NCI-H460 (cell line): ENCODE data around the gene POU2F3. TPM values are rescaled to one million over a fixed set of nuclear protein-coding genes. Genes with fewer than 3 reads are reported as not detected.

Experiments
- DNase-seq: peaks from one replicate; pipeline ENCODE4 v3.0.0-alpha.2; 2016; ENCODE audit warnings: low read depth; ENCODE audit errors: extremely low read depth
- total RNA-seq: library from RNA; depleted of rRNA; stranded (reverse); fragments of >200 nt; shearing (Covaris generic); gene quantifications from 2 replicates; pipeline ENCODE4 v1.2.3, GENCODE V29; 2014

The POU2F3 gene
- total RNA-seq, 1 experiment from 2014 or later, result not detected

- no peak for DNase-seq
Measured at GRCh38 chr11:120310870-120311269, 70.9 kb downstream of the POU2F3 start.

DNA sequence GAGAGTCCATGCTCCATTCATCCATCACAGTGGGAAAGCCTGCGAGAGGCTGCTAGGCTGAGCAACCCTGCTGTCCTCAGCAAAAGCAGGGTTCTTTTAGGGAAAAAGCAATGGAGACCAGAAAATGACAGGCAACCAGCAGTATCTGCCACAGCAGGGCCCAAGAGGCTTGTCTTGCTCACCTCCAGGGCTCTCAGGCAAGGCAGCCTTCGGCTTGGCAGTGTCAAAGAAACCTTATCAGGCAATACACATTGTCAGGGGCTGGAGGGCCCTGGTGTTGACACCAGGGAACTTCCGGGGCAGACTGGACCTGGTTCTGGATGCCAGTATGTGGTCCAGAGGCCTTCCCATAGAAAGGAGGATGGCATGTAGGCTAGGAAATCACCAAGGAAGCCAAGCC, 74.9 kb downstream of the POU2F3 start:
- no peak for DNase-seq

DNA sequence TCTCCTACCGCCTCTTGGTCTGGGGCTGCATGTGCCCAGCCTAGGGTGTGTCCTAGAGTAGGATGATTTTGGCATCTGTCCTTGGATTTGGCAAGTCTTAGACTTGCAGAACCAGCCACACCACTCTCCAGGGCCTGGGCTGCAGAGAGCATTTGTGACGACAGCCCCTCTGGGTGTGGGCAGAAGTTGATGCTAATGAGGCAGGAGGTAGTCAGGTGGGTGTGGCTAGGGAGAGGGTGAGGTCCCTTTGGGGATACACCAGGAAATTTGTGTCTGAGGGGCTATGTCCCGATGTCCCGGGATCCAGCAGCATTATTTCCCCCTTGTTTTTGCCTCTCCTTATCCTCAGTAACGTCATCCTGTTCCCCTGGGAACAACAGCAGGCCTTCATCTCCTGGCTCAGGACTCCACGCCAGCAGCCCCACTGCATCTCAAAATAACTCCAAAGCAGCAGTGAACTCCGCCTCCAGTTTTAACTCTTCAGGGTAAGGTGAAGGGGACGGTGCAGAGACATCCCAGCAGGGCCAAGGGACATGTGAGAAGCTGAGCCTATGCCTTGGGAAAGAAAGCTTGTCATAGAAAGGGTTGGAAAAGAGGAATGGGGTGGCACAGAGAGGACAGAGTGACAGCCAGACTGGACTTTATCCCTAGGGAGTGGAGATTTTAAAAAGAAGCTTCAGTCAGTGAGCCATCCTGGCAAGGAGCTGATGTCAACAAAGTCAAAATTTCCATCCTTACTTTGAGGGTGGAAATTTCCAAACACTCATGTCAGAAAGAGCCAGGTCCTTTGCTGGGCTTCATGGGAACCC, 77.1 kb downstream of the POU2F3 start:
- DNase-seq, result no peak

DNA sequence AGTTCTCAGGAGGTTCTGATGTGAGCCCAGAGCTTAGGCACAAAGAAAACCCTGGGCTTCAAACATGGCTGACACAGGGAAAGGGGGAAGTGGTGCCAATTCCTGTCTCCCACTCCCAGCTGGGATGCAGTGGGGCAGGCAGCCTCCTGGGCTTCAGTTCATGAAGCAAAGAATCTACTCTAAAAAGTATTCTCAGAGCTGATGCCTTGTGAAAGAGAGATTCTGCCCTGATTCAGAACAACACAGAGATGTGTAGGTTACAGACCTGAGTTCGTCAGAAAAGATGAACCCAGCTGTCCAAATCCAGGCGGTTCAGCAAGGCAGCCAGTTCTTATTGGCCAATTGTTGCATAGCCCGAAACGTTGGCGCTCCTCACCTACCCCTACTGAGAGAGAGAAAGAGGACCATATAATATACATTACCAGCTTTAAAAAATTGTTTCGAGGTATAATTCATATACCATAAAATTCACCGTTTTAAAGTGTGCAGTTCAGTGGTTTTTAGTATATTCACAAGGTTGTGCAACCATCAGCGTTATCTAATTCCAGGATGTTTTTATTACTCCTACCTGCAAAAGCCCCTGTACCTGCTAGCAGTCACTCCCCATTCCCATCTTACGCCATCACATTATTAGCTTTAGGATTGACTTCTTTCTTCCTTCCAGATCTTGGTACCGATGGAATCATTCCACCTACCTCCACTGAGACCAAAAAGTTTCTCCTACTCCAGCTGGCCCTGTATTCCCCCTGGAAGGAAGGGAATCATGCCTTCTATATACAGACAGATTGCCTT, 77.9 kb downstream of the POU2F3 start:
- no peak for DNase-seq

GRCh38 chr11:120318906-120319305, 79.0 kb downstream of the POU2F3 start:
- DNase-seq, result no peak

GRCh38 chr11:120324932-120325810, 85.2 kb downstream of the POU2F3 start, which contains the start of gene TLCD5:
TSS of gene TLCD5 (plus strand) at chr11:120325299. CDS start at chr11:120327442, 2,143 bp downstream.
- DNase-seq, result no peak

GRCh38 chr11:120326228-120326627, 86.3 kb downstream of the POU2F3 start:
- no peak for DNase-seq

DNA sequence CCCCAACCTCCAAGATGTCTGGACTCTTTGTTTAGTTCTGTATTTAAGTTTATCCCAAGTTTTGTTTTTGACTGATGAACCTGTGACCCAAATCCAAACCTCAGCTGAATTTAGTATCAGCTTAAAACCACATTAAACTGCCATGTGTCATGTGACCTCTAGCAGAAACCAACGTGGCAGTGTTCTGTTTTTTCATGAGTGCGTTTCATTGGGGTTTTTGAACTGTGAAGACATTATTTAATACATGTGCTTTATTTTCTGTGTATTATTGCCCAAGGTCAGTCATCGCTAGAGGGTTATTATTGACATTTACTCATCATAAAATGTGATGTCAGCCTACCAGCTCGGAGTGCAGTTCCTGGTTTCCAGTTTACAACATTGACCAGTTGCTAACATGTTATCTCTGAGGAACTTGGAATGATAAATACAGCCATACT, 86.9 kb downstream of the POU2F3 start:
- DNase-seq, result no peak

DNA sequence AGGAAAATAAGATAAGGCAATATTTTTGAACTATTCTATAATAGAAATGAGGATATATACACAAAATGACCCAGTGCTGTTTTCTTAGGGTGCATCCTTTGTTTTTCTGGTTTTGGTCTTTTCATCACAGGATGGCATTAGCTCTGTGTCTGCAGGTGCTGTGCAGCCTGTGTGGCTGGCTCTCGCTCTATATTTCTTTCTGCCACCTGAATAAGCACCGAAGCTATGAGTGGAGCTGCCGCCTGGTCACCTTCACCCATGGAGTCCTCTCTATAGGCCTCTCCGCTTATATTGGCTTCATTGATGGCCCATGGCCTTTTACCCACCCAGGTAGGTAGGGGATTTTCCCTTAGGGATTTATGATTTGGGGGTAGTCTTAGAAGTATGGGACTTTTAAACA, 87.4 kb downstream of the POU2F3 start:
- no peak for DNase-seq

GRCh38 chr11:120329556-120329955, 89.6 kb downstream of the POU2F3 start:
- DNase-seq, result no peak

DNA sequence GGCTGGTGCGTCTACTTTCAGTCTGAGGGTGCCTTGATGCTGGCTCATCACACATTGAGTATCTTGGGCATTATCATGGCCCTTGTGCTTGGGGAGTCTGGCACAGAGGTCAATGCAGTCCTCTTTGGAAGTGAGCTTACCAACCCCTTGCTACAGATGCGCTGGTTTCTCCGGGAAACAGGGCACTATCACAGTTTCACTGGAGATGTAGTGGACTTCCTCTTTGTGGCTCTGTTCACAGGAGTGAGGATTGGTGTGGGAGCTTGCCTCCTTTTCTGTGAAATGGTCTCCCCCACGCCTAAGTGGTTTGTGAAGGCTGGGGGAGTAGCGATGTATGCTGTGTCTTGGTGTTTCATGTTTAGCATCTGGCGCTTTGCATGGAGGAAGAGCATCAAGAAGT, 90.1 kb downstream of the POU2F3 start:
- no peak for DNase-seq

- peak; percentile 64 for DNase-seq
Measured at GRCh38 chr11:120331301-120331996, 91.5 kb downstream of the POU2F3 start.

GRCh38 chr11:120332822-120333716, 93.1 kb downstream of the POU2F3 start:
- DNase-seq, result no peak

DNA sequence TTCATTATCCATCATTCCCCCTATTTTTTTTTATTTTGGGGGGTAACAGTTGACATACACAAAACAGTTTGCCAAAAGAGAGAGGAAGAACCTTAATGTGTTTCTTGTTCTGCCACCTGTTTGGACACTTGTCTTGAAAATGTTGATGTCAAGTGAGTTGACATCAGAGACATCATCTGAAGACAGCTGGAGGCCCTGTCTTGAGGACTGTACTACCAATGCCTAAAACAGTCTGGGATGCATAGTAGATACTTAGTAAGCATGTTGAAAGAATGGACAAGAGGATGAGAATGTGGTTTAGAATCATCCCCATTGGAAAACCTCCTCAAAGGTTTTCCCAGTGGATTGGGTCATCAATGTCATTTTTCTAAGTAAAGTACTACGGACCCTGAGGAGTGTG, 93.9 kb downstream of the POU2F3 start:
- no peak for DNase-seq

DNA sequence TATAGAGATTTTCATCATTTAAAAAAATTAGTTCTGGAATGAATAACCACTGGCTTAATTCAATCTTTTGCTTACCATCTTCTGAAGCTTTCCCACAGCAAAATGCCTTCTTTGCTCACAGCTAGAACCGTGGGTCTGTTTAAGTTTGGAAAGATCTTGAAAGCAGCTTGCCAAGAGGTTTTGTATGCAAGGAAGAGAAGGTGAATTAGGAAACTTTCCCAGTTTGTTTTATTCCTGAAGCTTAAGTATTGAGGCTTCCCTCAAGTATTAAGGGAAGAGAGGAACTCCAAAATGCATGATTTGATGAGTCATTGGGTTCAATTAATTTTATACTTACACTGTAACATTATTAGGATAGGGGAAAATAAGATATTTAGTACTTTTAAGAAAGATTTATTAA, 94.4 kb downstream of the POU2F3 start:
- DNase-seq, result no peak

- peak; percentile 72 for DNase-seq
Measured at GRCh38 chr11:120334894-120335462, 95.0 kb downstream of the POU2F3 start.

- no peak for DNase-seq
Measured at GRCh38 chr11:120335556-120335907, 95.6 kb downstream of the POU2F3 start.

DNA sequence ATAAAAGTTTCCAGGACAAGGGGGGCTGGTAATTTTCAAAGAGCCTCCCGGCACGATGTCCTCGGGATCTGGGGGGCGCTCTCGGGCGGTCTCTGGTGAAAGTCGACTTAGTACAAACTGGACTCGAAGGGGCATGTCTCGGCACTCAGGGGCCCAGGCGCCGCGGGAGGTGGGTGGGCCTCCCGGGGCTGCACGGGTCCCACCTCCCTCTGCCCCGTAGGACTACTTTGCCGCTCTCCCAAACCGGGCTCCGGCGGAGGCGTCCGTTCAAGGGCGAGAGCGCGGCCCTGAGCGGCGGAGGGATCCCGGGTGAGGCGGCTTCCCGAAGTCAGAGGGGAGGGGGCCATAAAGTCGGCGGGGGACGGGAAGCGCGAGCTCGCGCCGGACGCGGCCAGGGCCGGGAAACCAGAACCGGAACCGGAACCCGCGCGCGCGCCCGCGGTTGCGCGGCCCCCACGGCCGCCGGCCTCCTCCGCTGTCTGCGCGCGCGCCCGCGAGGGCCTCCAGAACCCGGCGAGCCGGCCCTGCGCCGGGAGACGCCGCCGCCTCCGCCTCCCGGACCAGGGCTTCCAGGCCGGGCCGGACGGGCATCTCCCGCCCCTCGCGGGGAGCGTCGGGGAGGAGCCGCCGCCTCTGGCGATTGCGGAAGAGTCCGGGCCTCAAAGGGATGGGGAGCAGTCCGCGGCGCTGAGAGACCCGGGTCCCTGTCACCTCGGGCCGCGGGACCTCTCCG, 96.1 kb downstream of the POU2F3 start, which contains the start of gene ARHGEF12:
TSS of gene ARHGEF12 (plus strand) at position 506 of the 733 bp plus-strand sequence. CDS start 831 bp downstream, outside the sequence.
- DNase-seq, result peak; percentile 89
